MCF 10A (cell line): ENCODE data around the gene LGALS3BP. TPM values are rescaled to one million over a fixed set of nuclear protein-coding genes. Genes with fewer than 3 reads are reported as not detected.

Experiments
- BruUV-seq: library from RNA; stranded (reverse); fragments of 400-500 nt; replicated peaks from 2 replicates; lab custom pipeline; 2021; lab: Mats Ljungman, UMichigan
- CTCF ChIA-PET: fragments of 300-600 bp; sonication (Branson Sonifier 250); formaldehyde crosslinking; extraction: SDS; loops from one replicate; lab custom pipeline; 2021; ENCODE audit warnings: antibody characterized with exemption, inconsistent platforms; lab: Yijun Ruan, JAX
- POLR2A ChIA-PET: fragments of 300-600, 350-650 bp; sonication (Branson Sonifier 250); formaldehyde crosslinking; extraction: SDS; loops from one replicate; lab custom pipeline; 2020; ENCODE audit warnings: antibody characterized with exemption, inconsistent platforms; lab: Yijun Ruan, JAX
- DNase-seq: peaks from one replicate; pipeline ENCODE4 v3.0.0-alpha.2; 2018; ENCODE audit not compliant: unreplicated experiment
- H3K27ac Mint-ChIP-seq: one replicate; pipeline ENCODE4 v1.8.0; 2022; ENCODE audit warnings: mild to moderate bottlenecking, low read depth, mixed read lengths; ENCODE audit not compliant: unreplicated experiment
- H3K27me3 Mint-ChIP-seq: one replicate; pipeline ENCODE4 v1.8.0; 2022; ENCODE audit warnings: mixed read lengths; ENCODE audit not compliant: insufficient read depth, unreplicated experiment
- H3K36me3 Mint-ChIP-seq: one replicate; pipeline ENCODE4 v1.8.0; 2022; ENCODE audit warnings: mild to moderate bottlenecking, moderate library complexity, mixed read lengths; ENCODE audit not compliant: insufficient read depth, unreplicated experiment
- H3K4me1 Mint-ChIP-seq: one replicate; pipeline ENCODE4 v1.8.0; 2022; ENCODE audit warnings: mixed read lengths; ENCODE audit not compliant: insufficient read depth, unreplicated experiment
- H3K4me3 Mint-ChIP-seq: one replicate; pipeline ENCODE4 v1.8.0; 2022; ENCODE audit warnings: mild to moderate bottlenecking, moderate library complexity, mixed read lengths; ENCODE audit not compliant: unreplicated experiment
- H3K9me3 Mint-ChIP-seq: one replicate; pipeline ENCODE4 v1.8.0; 2022; ENCODE audit warnings: mixed read lengths; ENCODE audit not compliant: unreplicated experiment
- CTCF ChIP-seq: fragments of 200-600 bp; IDR thresholded peaks from one replicate; pipeline ENCODE4 v1.8.0; 2022; ENCODE audit warnings: antibody characterized with exemption, mild to moderate bottlenecking; ENCODE audit not compliant: unreplicated experiment
- intact Hi-C: fragments of 100-400 bp; cut with micrococcal nuclease; formaldehyde crosslinking; loops from 2 replicates; pipeline ENCODE4 v1.14.1; 2022
- total RNA-seq: library from RNA; stranded (reverse); gene quantifications from 2 replicates; pipeline ENCODE4 v1.2.3, GENCODE V29; 2022

Gene LGALS3BP
- total RNA-seq, 1 experiment from 2014 or later, result 58.0 TPM

- no peaks in the 10 kb centered on the region for H3K9me3 Mint-ChIP-seq
- ChIA-PET CTCF (interaction anchor here (0.6 to 1.1 kb wide), 4 partner anchors 10 to 116 kb away, joined by 4 to 10 read pairs (median 5); no protein-coding TSS in a partner anchor), POLR2A (interaction anchor here (0.6 to 1.6 kb wide), 4 partner anchors 20 to 187 kb away, joined by 3 to 7 read pairs (median 5); partner anchors contain the start of gene CANT1)
- H3K4me3 Mint-ChIP-seq, result no peak overlapping the region
- no peaks in the 10 kb centered on the region for H3K27me3 Mint-ChIP-seq
- H3K36me3 Mint-ChIP-seq, result peaks cover under 1% of the 10 kb centered on the region
- peaks cover 8% of the 10 kb centered on the region for H3K4me1 Mint-ChIP-seq
- DNase-seq, result no peak
- no peak for TF ChIP-seq CTCF
- H3K27ac Mint-ChIP-seq, result no peak overlapping the region
- intact Hi-C loops, result no loop called here
- BruUV-seq, result no TSS peak
Measured at GRCh38 chr17:78981010-78981888, 1.5 kb upstream of the LGALS3BP start.

GRCh38 chr17:78980624-78980972, 875 bp upstream of the LGALS3BP start:
- POLR2A ChIA-PET, result interaction anchor here (0.7 to 1.6 kb wide), 3 partner anchors 29 to 186 kb away, joined by 5 to 7 read pairs (median 5); partner anchors contain the start of gene CANT1
- no peaks in the 10 kb centered on the region for H3K27me3 Mint-ChIP-seq
- H3K36me3 Mint-ChIP-seq, result peaks cover 5% of the 10 kb centered on the region
- H3K9me3 Mint-ChIP-seq, result no peaks in the 10 kb centered on the region
- H3K4me1 Mint-ChIP-seq, result peaks cover 6% of the 10 kb centered on the region
- no peak for DNase-seq
- no peak overlapping the region for H3K4me3 Mint-ChIP-seq
- CTCF ChIA-PET, result interaction anchor here (0.6 to 1.0 kb wide), 3 partner anchors 9 to 115 kb away, joined by 3 to 10 read pairs (median 6); no protein-coding TSS in a partner anchor
- no TSS peak for BruUV-seq
- intact Hi-C loops, result no loop called here
- no peak for TF ChIP-seq CTCF
- no peak overlapping the region for H3K27ac Mint-ChIP-seq

- no peak overlapping the region for H3K27ac Mint-ChIP-seq
- intact Hi-C loops, result no loop called here
- DNase-seq, result no peak
- ChIA-PET POLR2A (interaction anchor here (1.2 to 1.3 kb wide), 2 partner anchors 95 to 140 kb away, joined by 3 read pairs; no protein-coding TSS in a partner anchor), CTCF (interaction anchor here (0.5 to 1.2 kb wide), 4 partner anchors 138 to 700 kb away, joined by 3 to 4 read pairs (median 3); partner anchors contain the start of gene USP36)
- no peak for TF ChIP-seq CTCF
- peaks cover 10% of the 10 kb centered on the region for H3K36me3 Mint-ChIP-seq
- no peaks in the 10 kb centered on the region for H3K9me3 Mint-ChIP-seq
- peaks cover 6% of the 10 kb centered on the region for H3K4me1 Mint-ChIP-seq
- H3K27me3 Mint-ChIP-seq, result no peaks in the 10 kb centered on the region
- BruUV-seq, result no TSS peak
- H3K4me3 Mint-ChIP-seq, result peak overlapping the region; percentile 67
Measured at GRCh38 chr17:78977997-78978973, 1.4 kb downstream of the LGALS3BP start.
